A673 (cell line): ENCODE measurements around the gene ARHGAP15.

Experiments
- CTCF ChIP-seq: fragments of 300-800, 200-600 bp; sonication (generic); conservative IDR thresholded peaks from 2 replicates; pipeline ENCODE4 v1.5.1; 2017; ENCODE audit warnings: low read depth, mild to moderate bottlenecking, antibody characterized with exemption, low read length, moderate library complexity, mixed read lengths
- EZH2 ChIP-seq: fragments of 200-600 bp; sonication (generic); IDR thresholded peaks from 2 replicates; pipeline ENCODE4 v1.6.1; 2017; ENCODE audit warnings: borderline replicate concordance, low read depth, mild to moderate bottlenecking, mixed read lengths, antibody characterized with exemption, low read length; ENCODE audit not compliant: poor library complexity, severe bottlenecking

GRCh38 chr2:143410082-143410897 lies 281.1 kb downstream of the ARHGAP15 start:
- no peak for TF ChIP-seq CTCF
- TF ChIP-seq EZH2 = no peak
